GM18907 (cell line): ENCODE results near the gene ZNF117.
"Not testable (repeated sequence)": the region's sequence is repeated elsewhere in the genome, so short reads cannot be mapped to it uniquely, and the experiment has no call there.

Source experiments
- ATAC-seq: cut with Tn5 transposase; IDR thresholded peaks from one replicate; pipeline ENCODE4 v1.9.1; 2021; ENCODE audit warnings: mild to moderate bottlenecking, moderate library complexity; ENCODE audit not compliant: unreplicated experiment

Gene ZNF117

GRCh38 chr7:64928252-64929187 is 62.3 kb downstream of the ZNF117 start:
- not testable (repeated sequence) for ATAC-seq
